Measurements from ENCODE around the gene AMPH.

DNA sequence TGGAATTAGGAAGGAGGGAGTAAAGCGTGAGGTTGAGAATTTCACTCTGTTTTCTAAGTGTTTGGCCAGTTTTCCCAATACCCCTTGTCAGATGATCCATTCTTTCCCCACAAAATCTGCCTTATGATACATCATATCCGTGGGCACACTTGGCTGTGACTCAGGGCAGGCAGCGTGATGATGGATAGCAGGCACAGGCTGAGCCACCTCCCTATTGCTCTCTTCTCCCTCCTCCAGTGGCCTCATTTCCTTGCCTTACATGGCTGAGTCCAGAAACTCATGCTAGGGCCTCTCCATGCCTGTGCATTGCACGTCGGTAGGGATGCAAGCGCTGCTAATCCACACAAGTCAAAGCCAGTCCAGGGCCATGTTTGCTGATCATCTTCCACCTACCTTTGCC is 128.3 kb downstream of the AMPH start:
- TF ChIP-seq, protein P1, sequence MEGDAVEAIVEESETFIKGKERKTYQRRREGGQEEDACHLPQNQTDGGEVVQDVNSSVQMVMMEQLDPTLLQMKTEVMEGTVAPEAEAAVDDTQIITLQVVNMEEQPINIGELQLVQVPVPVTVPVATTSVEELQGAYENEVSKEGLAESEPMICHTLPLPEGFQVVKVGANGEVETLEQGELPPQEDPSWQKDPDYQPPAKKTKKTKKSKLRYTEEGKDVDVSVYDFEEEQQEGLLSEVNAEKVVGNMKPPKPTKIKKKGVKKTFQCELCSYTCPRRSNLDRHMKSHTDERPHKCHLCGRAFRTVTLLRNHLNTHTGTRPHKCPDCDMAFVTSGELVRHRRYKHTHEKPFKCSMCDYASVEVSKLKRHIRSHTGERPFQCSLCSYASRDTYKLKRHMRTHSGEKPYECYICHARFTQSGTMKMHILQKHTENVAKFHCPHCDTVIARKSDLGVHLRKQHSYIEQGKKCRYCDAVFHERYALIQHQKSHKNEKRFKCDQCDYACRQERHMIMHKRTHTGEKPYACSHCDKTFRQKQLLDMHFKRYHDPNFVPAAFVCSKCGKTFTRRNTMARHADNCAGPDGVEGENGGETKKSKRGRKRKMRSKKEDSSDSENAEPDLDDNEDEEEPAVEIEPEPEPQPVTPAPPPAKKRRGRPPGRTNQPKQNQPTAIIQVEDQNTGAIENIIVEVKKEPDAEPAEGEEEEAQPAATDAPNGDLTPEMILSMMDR (conservative IDR thresholded peaks at IDR 0.05), result no peak
- TF ChIP-seq EZH2 (IDR thresholded peaks at IDR 0.05; ENCODE audit: low read depth), result no peak
